HG02885 (cell line): ENCODE results near the gene ESPL1.

Experiments
- ATAC-seq: cut with Tn5 transposase; IDR thresholded peaks from one replicate; pipeline ENCODE4 v1.9.1; 2021; ENCODE audit warnings: mild to moderate bottlenecking; ENCODE audit not compliant: unreplicated experiment, poor library complexity

Gene ESPL1

DNA sequence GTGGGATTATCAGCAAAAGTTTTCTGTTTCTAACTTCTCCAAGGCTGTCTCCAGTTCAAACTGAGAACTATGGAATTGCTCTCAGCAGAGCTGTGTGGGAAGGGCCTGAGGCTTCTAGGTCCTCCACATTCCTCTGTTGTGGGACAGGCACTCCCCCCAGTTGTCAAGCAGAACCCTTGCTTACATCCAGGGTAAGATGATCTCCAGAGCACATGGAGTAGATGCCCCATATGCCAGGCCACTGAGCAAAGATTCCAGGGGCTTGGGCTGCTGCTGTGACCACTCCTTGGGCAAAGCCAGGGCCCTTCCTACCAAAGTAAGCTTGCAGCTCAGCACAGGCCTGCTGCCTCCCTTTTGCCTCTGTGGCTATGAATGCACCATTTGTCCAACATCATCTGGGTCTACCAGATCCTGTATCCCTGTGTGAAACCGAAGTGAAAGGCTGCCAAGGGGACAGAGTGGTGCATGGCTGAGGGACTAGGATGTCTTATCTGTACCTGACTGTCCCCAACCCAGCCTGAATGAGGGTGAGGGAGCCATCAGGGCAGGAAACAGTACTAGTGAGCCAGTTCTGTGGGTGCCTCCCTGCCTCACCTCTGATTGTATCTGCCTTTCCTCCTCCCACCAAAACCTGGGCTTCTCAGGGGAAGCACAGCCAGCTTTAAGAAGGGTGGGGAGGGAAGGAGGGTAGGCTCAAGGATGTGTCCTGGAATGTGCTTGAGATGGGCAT is 13.1 kb upstream of the ESPL1 start:
- ATAC-seq = no peak

DNA sequence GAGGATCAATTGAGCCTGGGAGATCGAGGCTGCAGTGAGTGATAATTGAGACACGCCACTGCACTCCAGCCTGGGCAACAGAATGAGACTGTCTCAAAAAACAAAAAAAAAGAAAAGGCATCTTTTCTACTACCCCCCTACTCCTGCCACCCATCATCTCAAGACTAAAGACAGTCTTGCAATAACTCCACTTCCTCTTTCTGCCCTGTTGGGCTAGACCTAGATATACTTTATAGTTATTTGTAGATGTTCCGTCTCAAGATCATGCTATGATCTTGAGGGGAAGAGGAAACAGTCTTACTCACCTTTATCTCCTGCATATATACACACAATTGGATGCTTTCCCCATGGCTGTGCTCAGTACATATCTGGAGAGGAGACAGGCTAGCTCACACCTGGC is 12.1 kb upstream of the ESPL1 start:
- no peak for ATAC-seq

DNA sequence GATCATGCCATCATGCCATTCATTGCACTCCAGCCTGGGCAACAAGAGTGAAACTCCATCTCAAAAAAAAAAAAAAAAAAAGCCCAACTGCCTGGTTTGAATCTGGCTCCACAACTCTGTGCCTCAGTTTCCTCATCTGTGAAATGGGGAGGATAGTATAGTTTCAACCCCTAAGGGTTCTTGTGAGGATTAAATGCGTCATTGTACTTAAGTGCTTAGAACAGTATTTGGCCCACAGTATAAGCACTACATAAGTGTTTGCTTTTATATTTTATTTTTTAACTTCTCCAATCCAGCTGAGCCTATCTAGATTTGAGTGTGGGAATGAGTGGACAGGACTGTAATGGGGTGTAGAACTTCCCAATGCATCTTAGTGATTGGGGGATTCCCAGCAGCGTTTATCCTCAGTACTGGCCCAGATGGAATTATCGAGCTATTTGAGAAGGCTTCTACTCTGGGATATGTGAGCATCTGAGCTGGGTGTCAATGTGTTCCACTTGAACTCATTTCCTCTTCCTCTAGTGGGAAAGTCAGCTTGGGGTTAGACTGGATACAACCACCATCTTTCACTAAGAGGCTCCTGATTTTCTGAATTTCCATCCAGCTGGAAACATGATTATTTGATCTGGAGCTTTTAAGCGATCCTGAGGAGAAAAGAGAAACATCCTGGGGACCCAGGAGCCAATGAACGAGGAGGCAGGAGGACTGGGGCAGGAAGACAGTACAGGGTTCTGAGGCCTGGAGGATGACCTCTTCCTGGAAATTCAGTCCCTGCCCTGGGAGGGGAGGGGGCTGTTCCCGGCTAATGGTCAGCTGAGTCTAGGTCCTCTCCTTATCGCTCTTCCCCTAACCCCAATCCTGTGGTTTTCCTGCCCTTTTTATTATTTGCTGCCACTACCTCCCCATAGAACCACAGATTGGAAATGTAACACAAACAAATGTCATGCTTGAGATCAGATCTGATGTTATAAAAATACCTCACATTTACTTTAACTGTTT is 9.3 kb upstream of the ESPL1 start:
- ATAC-seq = no peak

DNA sequence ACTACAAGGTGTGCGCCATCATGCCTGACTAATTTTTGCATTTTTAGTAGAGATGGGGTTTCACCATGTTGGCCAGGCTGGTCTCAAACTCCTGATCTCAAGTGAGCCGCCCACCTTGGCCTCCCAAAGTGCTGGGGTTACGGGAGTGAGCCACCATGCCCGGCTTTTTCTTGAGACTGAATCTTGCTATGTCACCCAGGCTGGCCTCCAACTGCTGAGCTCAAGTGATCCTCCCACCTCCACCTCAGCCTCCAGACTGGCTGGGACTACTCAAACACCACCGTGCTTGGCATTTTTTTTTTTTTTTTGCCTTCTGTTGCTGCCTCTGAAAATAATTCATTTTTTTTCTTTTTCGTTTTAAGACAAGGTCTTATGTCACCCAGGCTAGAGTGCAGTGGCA is 8.2 kb upstream of the ESPL1 start:
- no peak for ATAC-seq

DNA sequence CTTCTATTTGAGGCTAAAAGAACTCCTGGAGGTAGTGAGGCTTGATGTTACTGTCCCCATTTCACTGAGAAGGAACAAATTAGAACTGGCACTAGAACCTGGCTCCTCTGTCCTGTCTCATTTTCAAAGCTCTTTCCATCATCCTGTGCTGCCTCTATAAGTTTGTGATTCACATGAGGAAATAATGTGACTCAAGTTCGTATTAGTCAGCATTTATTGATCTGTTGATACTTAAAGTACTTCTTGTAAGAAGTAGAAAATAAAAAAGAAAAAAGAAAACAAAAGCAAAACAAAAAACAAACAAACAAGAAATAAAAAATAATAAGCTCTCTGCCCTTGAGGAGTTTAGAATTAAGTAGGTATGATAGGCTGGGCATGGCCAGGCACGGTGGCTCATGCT is 2.3 kb upstream of the ESPL1 start:
- ATAC-seq = no peak

DNA sequence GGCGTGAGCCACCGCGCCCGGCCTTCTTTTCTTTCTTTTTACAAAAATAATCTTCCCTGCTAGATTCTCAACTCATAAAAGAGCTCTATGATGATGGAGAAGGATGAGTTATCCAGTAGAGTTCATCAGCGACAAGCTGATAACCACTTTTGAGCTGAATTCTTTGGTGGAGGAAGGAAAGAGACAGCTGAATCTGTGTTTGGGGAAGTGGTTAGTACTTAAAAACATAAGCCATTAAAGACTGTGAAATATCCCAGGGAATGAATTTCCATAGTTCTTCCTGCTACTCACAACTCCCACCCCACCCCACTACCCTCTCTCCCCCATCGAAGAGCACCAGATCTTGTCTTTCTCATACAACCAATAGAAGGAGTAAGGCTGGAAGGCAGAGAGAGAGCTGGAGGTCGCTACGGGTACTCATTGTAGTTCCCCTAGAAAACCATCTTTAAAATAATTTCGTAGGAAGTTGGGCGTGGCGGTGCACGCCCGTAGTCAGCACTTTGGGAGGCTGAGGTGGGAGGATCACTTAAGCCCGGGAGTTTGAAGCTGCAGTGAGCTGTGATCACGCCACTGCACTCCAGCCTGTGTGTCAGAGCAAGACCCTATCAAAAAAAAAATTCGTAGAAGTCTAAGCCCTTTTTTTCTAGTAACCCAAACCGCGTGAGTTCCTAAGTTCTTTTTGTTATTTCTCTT is 647 bp upstream of the ESPL1 start:
- ATAC-seq = peak; percentile 21

DNA sequence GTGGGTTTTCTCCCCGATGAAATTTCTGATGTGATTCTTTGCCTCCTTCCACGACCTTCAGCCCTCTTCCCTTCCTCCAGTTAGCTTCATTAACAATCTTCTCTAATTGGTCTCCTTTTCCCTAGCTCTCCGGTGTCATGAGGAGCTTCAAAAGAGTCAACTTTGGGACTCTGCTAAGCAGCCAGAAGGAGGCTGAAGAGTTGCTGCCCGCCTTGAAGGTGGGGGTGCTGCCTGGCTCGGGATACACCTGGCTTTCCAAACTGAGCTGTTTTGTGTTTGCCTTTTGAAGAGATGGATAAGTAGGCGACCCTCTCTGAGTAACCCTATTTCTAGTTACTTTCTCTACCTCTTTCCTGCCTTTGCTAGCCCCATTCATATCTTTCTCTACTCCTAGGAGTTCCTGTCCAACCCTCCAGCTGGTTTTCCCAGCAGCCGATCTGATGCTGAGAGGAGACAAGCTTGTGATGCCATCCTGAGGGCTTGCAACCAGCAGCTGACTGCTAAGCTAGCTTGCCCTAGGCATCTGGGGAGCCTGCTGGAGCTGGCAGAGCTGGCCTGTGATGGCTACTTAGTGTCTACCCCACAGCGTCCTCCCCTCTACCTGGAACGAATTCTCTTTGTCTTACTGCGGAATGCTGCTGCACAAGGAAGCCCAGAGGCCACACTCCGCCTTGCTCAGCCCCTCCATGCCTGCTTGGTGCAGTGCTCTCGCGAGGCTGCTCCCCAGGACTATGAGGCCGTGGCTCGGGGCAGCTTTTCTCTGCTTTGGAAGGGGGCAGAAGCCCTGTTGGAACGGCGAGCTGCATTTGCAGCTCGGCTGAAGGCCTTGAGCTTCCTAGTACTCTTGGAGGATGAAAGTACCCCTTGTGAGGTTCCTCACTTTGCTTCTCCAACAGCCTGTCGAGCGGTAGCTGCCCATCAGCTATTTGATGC is 797 bp downstream of the ESPL1 start:
- ATAC-seq = peak; percentile 4

DNA sequence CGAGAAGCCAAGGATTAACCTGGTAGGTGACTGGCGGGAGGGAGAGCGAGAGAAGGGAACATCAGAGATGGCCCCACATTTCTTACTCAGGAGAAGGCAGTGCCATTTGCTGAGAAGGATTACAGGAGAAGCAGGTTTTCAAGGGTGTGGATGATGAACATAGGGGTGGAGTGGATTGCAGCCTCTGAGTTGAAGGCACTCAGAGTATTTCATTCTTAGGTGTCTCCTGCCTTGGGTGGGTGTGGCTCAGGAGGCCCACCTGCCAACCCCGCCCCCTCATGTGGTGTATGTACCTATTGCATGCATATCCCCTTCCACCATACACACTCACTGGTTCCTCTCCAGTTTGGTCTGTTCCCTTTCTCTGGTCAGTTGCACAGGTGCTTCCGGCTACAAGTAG is 6.3 kb downstream of the ESPL1 start:
- no peak for ATAC-seq

DNA sequence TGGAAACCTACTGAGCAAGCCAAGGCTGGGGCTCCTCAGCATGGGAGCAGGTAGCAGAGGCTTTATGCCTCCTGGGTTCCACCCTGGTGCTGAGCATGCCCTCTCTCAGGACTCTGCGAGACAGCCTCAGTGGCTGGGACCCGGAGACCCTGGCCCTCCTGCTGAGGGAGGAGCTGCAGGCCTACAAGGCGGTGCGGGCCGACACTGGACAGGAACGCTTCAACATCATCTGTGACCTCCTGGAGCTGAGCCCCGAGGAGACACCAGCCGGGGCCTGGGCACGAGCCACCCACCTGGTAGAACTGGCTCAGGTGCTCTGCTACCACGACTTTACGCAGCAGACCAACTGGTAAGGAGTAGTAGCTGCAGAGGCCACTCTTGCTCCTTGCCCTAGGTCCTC is 8.4 kb downstream of the ESPL1 start:
- ATAC-seq = no peak

DNA sequence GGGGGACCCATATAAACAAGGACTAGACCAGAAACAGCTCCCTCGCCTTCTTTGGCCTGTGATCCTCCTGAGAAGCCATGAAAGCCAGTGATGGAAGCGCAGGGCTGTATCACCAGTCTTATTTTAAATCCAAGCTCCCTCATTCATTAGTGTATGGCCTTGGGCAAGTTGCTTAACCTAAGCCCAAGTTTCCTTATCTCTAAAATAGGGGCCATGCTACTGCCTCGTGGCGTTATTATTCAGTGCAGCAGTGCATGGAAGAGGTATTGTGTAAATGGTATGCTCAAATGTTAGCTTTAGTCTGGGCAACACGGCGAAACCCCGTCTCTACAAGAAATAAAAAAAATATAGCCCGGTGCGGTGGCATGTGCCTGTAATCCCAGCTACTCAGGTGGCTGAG is 9.9 kb downstream of the ESPL1 start:
- no peak for ATAC-seq

DNA sequence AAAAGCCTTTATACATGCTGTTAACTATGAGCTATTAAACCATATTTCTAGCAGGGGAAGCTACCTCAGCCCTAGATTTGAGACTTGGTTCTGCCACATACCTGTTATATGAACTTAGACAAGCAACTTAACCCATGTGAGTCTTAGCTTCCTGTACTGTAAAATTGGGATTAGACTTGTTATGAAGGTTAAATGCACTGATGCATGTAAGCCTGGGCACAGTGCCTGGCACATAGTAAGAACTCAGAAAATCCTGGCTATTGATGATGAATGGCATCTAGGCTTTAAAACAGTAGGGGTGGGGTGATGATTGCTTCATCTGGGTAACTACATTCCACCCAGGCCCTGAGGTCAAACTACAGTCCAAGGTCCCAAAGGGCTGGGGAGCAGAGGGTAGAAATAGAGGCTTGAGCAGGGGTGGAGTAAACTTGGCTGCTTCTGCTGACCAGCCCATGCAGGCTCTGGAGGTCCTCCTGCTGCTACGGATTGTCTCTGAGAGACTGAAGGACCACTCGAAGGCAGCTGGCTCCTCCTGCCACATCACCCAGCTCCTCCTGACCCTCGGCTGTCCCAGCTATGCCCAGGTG is 11.3 kb downstream of the ESPL1 start:
- ATAC-seq = no peak

DNA sequence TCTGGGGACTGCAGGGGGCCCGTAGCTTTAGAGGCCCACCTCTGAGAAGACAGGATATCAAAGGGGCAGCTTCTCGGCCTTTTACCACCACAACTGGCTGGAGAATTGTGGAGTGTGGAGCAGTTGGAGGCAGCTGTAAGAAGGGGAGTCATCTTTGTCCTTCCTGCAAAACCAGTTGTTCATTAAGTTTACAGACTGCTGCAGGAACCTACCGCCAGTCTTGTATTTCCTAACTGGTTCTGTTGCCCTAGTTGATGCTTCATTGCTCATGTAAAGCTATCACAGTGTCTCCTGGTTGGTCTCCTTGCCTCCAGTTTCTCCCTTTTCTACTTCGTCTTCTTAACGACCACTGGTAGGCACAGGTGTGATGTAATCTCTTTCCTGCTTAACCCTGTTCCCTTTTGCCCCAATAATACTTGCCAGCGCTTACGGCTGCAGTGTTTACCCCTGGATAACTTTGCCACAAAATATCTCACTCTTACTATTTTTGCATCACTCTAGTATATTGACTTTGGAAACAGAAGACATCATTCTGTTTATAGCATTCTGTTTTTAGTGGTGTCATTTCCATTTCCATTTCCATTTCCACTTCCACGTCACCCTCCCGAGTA is 11.9 kb downstream of the ESPL1 start:
- ATAC-seq = no peak

DNA sequence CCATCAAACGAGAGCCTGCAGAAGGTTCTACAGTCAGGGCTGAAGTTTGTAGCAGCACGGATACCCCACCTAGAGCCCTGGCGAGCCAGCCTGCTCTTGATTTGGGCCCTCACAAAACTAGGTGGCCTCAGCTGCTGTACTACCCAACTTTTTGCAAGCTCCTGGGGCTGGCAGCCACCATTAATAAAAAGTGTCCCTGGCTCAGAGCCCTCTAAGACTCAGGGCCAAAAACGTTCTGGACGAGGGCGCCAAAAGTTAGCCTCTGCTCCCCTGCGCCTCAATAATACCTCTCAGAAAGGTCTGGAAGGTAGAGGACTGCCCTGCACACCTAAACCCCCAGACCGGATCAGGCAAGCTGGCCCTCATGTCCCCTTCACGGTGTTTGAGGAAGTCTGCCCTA is 18.3 kb downstream of the ESPL1 start:
- ATAC-seq = no peak

DNA sequence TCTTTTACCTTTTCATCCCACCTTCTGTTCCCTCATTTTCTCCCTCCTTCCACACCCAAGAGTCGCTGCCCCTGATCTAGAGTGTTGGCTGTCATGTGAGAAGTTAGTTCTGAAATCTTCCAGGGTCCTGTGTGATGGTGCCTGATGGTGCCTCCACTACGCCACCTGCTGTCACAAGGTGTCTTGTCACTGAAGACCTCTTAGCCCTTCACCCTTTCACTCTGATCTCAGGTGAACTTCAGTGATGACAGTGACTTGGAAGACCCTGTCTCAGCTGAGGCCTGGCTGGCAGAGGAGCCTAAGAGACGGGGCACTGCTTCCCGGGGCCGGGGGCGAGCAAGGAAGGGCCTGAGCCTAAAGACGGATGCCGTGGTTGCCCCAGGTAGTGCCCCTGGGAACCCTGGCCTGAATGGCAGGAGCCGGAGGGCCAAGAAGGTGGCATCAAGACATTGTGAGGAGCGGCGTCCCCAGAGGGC is 19.7 kb downstream of the ESPL1 start:
- no peak for ATAC-seq

DNA sequence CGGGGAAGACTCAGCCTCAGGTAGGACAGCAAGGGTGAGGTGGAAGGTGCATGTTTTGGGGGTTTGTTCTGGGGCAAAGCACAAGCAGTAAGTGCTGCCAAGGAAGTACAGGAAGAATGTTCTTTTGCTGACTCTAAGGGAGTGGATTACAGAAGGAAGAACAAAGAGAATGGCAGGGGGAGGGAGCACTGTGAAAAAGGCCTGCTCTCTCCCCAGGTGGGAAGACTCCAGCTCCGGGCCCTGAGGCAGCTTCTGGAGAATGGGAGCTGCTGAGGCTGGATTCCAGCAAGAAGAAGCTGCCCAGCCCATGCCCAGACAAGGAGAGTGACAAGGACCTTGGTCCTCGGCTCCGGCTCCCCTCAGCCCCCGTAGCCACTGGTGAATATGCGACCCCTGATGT is 20.2 kb downstream of the ESPL1 start:
- ATAC-seq = no peak

DNA sequence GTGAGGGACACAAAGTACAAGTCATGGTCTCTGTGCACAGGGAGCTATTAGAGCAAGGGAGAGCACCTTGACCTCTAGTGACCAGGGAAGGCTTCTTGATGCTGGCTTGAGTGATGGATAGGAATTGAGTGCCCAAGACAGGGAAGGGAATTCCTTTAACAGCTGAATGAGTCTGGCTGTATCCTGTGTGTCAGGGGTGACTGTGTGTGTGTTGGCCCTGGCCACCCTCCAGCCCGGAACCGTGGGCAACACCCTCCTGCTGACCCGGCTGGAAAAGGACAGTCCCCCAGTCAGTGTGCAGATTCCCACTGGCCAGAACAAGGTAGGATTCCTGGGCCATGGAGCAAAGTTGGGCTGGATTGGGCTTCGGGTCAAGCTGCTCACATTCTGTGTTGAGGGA is 21.8 kb downstream of the ESPL1 start:
- ATAC-seq = no peak

DNA sequence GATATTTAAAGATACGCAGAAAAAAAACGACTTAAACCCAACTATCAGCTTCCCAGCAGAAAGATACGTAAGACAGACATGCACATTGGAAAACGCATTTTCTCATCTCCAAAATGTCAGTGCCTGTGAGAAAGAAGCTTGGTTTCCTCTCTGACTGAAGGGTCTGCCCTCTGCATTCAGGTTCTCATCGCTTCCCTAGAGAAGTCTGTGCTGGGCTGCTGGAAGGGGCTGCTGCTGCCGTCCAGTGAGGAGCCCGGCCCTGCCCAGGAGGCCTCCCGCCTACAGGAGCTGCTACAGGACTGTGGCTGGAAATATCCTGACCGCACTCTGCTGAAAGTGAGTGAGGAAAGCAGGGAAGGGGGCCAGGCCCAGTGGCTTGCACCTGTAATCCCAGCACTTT is 22.6 kb downstream of the ESPL1 start:
- ATAC-seq = no peak

DNA sequence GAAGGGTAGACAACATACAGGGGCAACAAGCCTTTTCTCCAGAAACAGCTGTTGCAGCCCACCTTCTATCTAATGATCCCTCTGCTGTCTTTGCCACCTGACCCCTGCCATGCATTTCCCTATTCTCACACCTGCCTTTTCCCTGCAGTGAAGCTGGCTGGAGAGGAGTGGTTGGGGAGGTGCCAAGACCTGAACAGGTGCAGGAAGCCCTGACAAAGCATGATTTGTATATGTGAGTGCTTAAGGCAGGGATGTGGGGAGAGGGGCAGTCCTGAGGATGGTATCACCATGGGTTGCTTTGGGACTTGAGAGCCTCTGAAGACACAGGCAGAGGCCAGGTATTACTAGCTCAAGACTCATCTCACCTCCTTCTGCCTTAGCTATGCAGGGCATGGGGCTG is 24.3 kb downstream of the ESPL1 start:
- no peak for ATAC-seq
